EH (cell line): Measurements from ENCODE around the gene RUFY3.
"Not testable (repeated sequence)": the region's sequence is repeated elsewhere in the genome, so short reads cannot be mapped to it uniquely, and the experiment has no call there.

Experiments
- DNase-seq: peaks from one replicate; pipeline ENCODE4 v3.0.0-alpha.2; 2015; ENCODE audit warnings: low read depth

The RUFY3 gene

GRCh38 chr4:70840631-70841030 is 118.9 kb downstream of the RUFY3 start:
- DNase-seq = not testable (repeated sequence)

GRCh38 chr4:70841211-70841610 is 119.4 kb downstream of the RUFY3 start:
- no peak for DNase-seq

GRCh38 chr4:70841951-70842350 is 120.2 kb downstream of the RUFY3 start:
- DNase-seq = no peak

- no peak for DNase-seq
Observed at GRCh38 chr4:70842761-70843435, 121.1 kb downstream of the RUFY3 start.

GRCh38 chr4:70844180-70844579 is 122.4 kb downstream of the RUFY3 start:
- DNase-seq = no peak

- no peak for DNase-seq
Observed at GRCh38 chr4:70849291-70849690, 127.5 kb downstream of the RUFY3 start.

- DNase-seq = no peak
Observed at GRCh38 chr4:70855464-70855863, 133.7 kb downstream of the RUFY3 start.
